Measurements from ENCODE around the gene NOX3.

The NOX3 gene

GRCh38 chr6:155448668-155449449 lies 6.8 kb downstream of the NOX3 start:
- TF ChIP-seq CTCF (conservative IDR thresholded peaks at IDR 0.05; ENCODE audit: low read length) (no peak), EZH2phosphoT487 (IDR thresholded peaks at IDR 0.05; ENCODE audit: borderline replicate concordance) (no peak)
- no peak overlapping the region for H3K9ac ChIP-seq (ENCODE audit: low read depth, low read length, poor library complexity, severe bottlenecking)
- no peak overlapping the region for H2AFZ ChIP-seq (ENCODE audit: low read length)

GRCh38 chr6:155447949-155448348 lies 7.7 kb downstream of the NOX3 start:
- Histone ChIP-seq H3K36me3 (ENCODE audit: insufficient read depth, low read length) (no peaks in the 10 kb centered on the region), H3K27me3 (ENCODE audit: insufficient read depth, low read length, poor library complexity, severe bottlenecking) (no peaks in the 10 kb centered on the region), H3K4me2 (ENCODE audit: low read depth, low read length, poor library complexity, severe bottlenecking) (no peak overlapping the region), H2AFZ (ENCODE audit: low read length) (no peak overlapping the region), H3K9ac (ENCODE audit: low read depth, low read length, poor library complexity, severe bottlenecking) (no peak overlapping the region), H4K20me1 (ENCODE audit: insufficient read depth, low read length, poor library complexity, severe bottlenecking) (no peaks in the 10 kb centered on the region), H3K4me1 (ENCODE audit: insufficient read depth, low read length, poor library complexity, severe bottlenecking) (no peaks in the 10 kb centered on the region), H3K9me3 (ENCODE audit: insufficient read depth, low read depth, low read length) (no peaks in the 10 kb centered on the region), H3K4me3 (ENCODE audit: low read length, poor library complexity, severe bottlenecking) (no peak overlapping the region), H3F3A (ENCODE audit: low read depth) (no peaks in the 10 kb centered on the region), H3K9me2 (replicated peaks; ENCODE audit: low read depth, low read length) (no peaks in the 10 kb centered on the region), H3K79me2 (ENCODE audit: insufficient read depth, low read length) (no peaks in the 10 kb centered on the region)
- TF ChIP-seq CTCF (conservative IDR thresholded peaks at IDR 0.05; ENCODE audit: low read length) (no peak), EZH2phosphoT487 (IDR thresholded peaks at IDR 0.05; ENCODE audit: borderline replicate concordance) (no peak)

More at GRCh38 chr6:155448668-155449449, 6.8 kb downstream of the NOX3 start:
- Histone ChIP-seq H3K4me1 (ENCODE audit: insufficient read depth, low read length, poor library complexity, severe bottlenecking) (no peaks in the 10 kb centered on the region), H3F3A (ENCODE audit: low read depth) (no peaks in the 10 kb centered on the region), H4K20me1 (ENCODE audit: insufficient read depth, low read length, poor library complexity, severe bottlenecking) (no peaks in the 10 kb centered on the region), H3K9me3 (ENCODE audit: insufficient read depth, low read depth, low read length) (no peaks in the 10 kb centered on the region), H3K9me2 (replicated peaks; ENCODE audit: low read depth, low read length) (no peaks in the 10 kb centered on the region), H3K36me3 (ENCODE audit: insufficient read depth, low read length) (no peaks in the 10 kb centered on the region), H3K4me2 (ENCODE audit: low read depth, low read length, poor library complexity, severe bottlenecking) (no peak overlapping the region), H3K4me3 (ENCODE audit: low read length, poor library complexity, severe bottlenecking) (no peak overlapping the region), H3K27me3 (ENCODE audit: insufficient read depth, low read length, poor library complexity, severe bottlenecking) (no peaks in the 10 kb centered on the region), H3K79me2 (ENCODE audit: insufficient read depth, low read length) (no peaks in the 10 kb centered on the region)

- Histone ChIP-seq H3K4me3 (ENCODE audit: low read length, poor library complexity, severe bottlenecking) (no peak overlapping the region), H3K79me2 (ENCODE audit: insufficient read depth, low read length) (no peaks in the 10 kb centered on the region), H3K9me2 (replicated peaks; ENCODE audit: low read depth, low read length) (no peaks in the 10 kb centered on the region), H3K36me3 (ENCODE audit: insufficient read depth, low read length) (no peaks in the 10 kb centered on the region), H3F3A (ENCODE audit: low read depth) (no peaks in the 10 kb centered on the region), H3K9ac (ENCODE audit: low read depth, low read length, poor library complexity, severe bottlenecking) (no peak overlapping the region), H3K4me2 (ENCODE audit: low read depth, low read length, poor library complexity, severe bottlenecking) (no peak overlapping the region), H3K4me1 (ENCODE audit: insufficient read depth, low read length, poor library complexity, severe bottlenecking) (no peaks in the 10 kb centered on the region), H2AFZ (ENCODE audit: low read length) (no peak overlapping the region), H4K20me1 (ENCODE audit: insufficient read depth, low read length, poor library complexity, severe bottlenecking) (no peaks in the 10 kb centered on the region), H3K9me3 (ENCODE audit: insufficient read depth, low read depth, low read length) (no peaks in the 10 kb centered on the region), H3K27me3 (ENCODE audit: insufficient read depth, low read length, poor library complexity, severe bottlenecking) (no peaks in the 10 kb centered on the region)
- TF ChIP-seq CTCF (conservative IDR thresholded peaks at IDR 0.05; ENCODE audit: low read length) (no peak), EZH2phosphoT487 (IDR thresholded peaks at IDR 0.05; ENCODE audit: borderline replicate concordance) (no peak)
These were observed 10.4 kb downstream of the NOX3 start for GRCh38 chr6:155444952-155445903.
